Measurements from ENCODE around the gene SLC9A7.

The SLC9A7 gene

DNA sequence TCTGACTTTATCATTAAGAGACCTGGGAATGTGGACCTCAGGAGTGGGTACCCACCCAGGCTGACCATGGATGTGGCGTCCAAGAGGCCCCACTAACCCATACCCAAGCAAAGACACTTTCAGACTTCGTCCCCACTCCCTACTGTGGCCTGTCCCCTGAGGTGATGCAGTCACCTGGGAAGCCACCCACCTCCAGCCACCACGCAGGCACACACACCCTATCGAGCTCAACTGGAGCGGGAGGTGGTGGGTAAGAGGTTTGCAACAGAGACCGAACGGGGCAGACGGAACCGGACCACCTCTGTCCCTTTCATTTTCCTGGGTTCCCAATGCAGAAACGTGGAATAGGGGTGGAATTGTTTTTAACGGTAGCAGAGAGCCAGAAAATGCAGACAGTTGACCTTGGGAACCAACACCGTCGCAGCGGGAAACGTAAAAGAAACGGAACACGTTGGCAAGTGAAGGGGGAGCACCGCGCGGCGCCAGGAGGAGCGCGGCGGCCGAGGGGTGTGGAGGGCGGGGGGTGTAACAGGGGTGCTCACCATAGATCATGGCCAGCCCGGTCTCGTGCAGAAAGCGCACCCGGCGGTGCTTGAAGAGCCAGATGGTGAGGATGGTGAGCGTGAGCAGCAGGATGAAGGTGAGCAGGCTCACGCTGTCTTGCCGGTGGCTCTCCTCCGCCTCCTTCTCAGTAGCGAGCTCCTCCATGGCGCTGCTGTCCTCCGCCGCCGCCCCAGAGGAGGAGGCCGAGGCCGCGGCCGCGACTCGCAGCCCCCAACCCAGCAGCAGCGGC is 559 bp downstream of the SLC9A7 start (continued):
- TF ChIP-seq ZNF639 (tag by site-specific recombination; IDR thresholded peaks at IDR 0.05): no peak
- no peak for TF ChIP-seq ZSCAN18 (tag by site-specific recombination; IDR thresholded peaks at IDR 0.05)
- no peak for TF ChIP-seq ZNF112 (tag by site-specific recombination; IDR thresholded peaks at IDR 0.05)
- no peak for TF ChIP-seq ZNF433 (tag by site-specific recombination; IDR thresholded peaks at IDR 0.05; ENCODE audit: low read depth)
- TF ChIP-seq, protein P1, sequence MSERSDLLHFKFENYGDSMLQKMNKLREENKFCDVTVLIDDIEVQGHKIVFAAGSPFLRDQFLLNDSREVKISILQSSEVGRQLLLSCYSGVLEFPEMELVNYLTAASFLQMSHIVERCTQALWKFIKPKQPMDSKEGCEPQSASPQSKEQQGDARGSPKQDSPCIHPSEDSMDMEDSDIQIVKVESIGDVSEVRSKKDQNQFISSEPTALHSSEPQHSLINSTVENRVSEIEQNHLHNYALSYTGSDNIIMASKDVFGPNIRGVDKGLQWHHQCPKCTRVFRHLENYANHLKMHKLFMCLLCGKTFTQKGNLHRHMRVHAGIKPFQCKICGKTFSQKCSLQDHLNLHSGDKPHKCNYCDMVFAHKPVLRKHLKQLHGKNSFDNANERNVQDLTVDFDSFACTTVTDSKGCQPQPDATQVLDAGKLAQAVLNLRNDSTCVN (tag by site-specific recombination; optimal IDR thresholded peaks at IDR 0.05): peak; percentile 62
- no peak for TF ChIP-seq ZNF521 (tag by site-specific recombination; IDR thresholded peaks at IDR 0.05)
- TF ChIP-seq, protein P2, sequence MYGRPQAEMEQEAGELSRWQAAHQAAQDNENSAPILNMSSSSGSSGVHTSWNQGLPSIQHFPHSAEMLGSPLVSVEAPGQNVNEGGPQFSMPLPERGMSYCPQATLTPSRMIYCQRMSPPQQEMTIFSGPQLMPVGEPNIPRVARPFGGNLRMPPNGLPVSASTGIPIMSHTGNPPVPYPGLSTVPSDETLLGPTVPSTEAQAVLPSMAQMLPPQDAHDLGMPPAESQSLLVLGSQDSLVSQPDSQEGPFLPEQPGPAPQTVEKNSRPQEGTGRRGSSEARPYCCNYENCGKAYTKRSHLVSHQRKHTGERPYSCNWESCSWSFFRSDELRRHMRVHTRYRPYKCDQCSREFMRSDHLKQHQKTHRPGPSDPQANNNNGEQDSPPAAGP (tag by site-specific recombination; IDR thresholded peaks at IDR 0.05): no peak
- TF ChIP-seq ZNF473 (tag by site-specific recombination; IDR thresholded peaks at IDR 0.05): no peak
- TF ChIP-seq ZNF610 (tag by site-specific recombination; IDR thresholded peaks at IDR 0.05; ENCODE audit: borderline replicate concordance): no peak
- TF ChIP-seq ZNF654 (tag by site-specific recombination; IDR thresholded peaks at IDR 0.05; ENCODE audit: low read depth): no peak
- TF ChIP-seq, protein P3, sequence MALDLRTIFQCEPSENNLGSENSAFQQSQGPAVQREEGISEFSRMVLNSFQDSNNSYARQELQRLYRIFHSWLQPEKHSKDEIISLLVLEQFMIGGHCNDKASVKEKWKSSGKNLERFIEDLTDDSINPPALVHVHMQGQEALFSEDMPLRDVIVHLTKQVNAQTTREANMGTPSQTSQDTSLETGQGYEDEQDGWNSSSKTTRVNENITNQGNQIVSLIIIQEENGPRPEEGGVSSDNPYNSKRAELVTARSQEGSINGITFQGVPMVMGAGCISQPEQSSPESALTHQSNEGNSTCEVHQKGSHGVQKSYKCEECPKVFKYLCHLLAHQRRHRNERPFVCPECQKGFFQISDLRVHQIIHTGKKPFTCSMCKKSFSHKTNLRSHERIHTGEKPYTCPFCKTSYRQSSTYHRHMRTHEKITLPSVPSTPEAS (tag by site-specific recombination; IDR thresholded peaks at IDR 0.05): no peak
- TF ChIP-seq ZNF239 (tag by site-specific recombination; IDR thresholded peaks at IDR 0.05): no peak
- TF ChIP-seq ZBTB44 (tag by site-specific recombination; IDR thresholded peaks at IDR 0.05): no peak
- 0 out of 2 replicates have a peak, but pooled peaks have one; percentile 48 for TF ChIP-seq ZNF76 (tag by site-specific recombination; IDR thresholded peaks at IDR 0.05; ENCODE audit: borderline replicate concordance, low read depth)
- TF ChIP-seq ZNF398 (tag by site-specific recombination; IDR thresholded peaks at IDR 0.05): no peak
- TF ChIP-seq ZNF785 (tag by site-specific recombination; IDR thresholded peaks at IDR 0.05): no peak
- no peak for TF ChIP-seq ZNF518A (tag by site-specific recombination; conservative IDR thresholded peaks at IDR 0.05; ENCODE audit: low read depth)
- no peak for TF ChIP-seq OSR2 (tag by site-specific recombination; IDR thresholded peaks at IDR 0.05)
- TF ChIP-seq ZNF791 (tag by site-specific recombination; IDR thresholded peaks at IDR 0.05): no peak
- TF ChIP-seq ZXDB (tag by site-specific recombination; IDR thresholded peaks at IDR 0.05): 0 out of 2 replicates have a peak, but pooled peaks have one; percentile 9
- TF ChIP-seq, protein P4, sequence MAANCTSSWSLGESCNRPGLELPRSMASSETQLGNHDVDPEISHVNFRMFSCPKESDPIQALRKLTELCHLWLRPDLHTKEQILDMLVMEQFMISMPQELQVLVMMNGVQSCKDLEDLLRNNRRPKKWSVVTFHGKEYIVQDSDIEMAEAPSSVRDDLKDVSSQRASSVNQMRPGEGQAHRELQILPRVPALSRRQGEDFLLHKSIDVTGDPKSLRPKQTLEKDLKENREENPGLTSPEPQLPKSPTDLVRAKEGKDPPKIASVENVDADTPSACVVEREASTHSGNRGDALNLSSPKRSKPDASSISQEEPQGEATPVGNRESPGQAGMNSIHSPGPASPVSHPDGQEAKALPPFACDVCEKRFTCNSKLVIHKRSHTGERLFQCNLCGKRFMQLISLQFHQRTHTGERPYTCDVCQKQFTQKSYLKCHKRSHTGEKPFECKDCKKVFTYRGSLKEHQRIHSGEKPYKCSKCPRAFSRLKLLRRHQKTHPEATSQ (tag by site-specific recombination; IDR thresholded peaks at IDR 0.05): no peak
